Mucosa of stomach (tissue), 1 donor: Measurements from ENCODE around the gene DUOX2.

Experiments
- H3K27me3 ChIP-seq: one replicate; pipeline ENCODE4 v1.7.0; 2013; ENCODE audit warnings: mild to moderate bottlenecking, low read length; ENCODE audit not compliant: control insufficient read depth, insufficient read depth
- H3K36me3 ChIP-seq: one replicate; pipeline ENCODE4 v1.7.0; 2013; ENCODE audit warnings: low read length; ENCODE audit not compliant: control insufficient read depth, insufficient read depth
- H3K4me1 ChIP-seq: one replicate; pipeline ENCODE4 v1.7.0; 2013; ENCODE audit warnings: mild to moderate bottlenecking, low read length; ENCODE audit not compliant: control insufficient read depth, insufficient read depth
- H3K4me3 ChIP-seq: one replicate; pipeline ENCODE4 v1.7.0; 2013; ENCODE audit warnings: low read length
- H3K9ac ChIP-seq: one replicate; pipeline ENCODE4 v1.7.0; 2013; ENCODE audit warnings: mild to moderate bottlenecking, low read length, moderate library complexity
- H3K9me3 ChIP-seq: one replicate; pipeline ENCODE4 v1.7.0; 2013; ENCODE audit warnings: mild to moderate bottlenecking, low read length, moderate library complexity; ENCODE audit not compliant: control insufficient read depth
- donor health status: Pancreatic carcinoma.

The DUOX2 gene

GRCh38 chr15:45126535-45127158, 12.7 kb upstream of the DUOX2 start:
- no peaks in the 10 kb centered on the region for H3K9me3 ChIP-seq
- H3K9ac ChIP-seq, result no peak overlapping the region
- H3K36me3 ChIP-seq, result no peaks in the 10 kb centered on the region
- peaks cover 32% of the 10 kb centered on the region for H3K27me3 ChIP-seq
- H3K4me3 ChIP-seq, result no peak overlapping the region
- H3K4me1 ChIP-seq, result peaks cover 20% of the 10 kb centered on the region

DNA sequence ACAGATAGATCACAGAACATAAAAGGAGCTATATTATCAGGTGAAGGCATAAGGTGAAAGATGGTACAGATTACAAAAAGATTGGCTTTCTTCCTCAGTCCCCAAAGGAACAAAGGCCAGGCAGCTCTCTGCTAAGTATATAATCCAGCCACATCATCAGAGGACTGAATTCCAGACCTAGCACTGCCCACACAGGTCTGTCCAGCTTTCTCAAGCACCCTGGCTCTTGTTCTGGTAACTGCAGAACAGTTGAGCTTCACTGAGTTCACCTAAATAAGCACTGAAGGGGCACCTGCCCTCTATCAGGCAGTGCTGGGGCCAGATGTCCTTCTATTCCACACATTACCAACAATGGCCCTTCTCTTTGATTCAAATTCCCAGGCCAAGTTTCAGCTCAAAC, 9.4 kb upstream of the DUOX2 start:
- no peak overlapping the region for H3K4me3 ChIP-seq
- peaks cover 15% of the 10 kb centered on the region for H3K4me1 ChIP-seq
- peaks cover 10% of the 10 kb centered on the region for H3K27me3 ChIP-seq
- no peak overlapping the region for H3K9ac ChIP-seq
- no peaks in the 10 kb centered on the region for H3K9me3 ChIP-seq
- H3K36me3 ChIP-seq, result no peaks in the 10 kb centered on the region

DNA sequence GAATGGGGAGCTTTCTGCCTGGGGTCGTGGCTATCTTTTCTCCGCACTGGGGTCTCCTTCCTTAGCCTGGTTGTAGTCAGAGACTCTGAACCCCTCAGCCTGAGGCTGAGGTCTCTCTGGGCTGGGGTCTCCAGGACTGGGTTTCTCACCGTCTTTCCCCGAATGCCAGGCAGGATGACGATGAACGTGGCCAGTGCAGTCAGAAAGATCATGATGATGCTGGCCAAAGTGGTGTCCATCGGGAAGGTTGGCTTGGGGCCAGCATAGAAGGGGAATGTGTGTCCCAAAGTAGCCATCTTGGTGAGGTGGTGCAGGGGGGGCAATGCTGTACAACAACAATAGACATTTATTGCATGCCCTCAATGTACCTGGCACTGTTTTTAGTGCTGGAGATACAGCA, 8.7 kb upstream of the DUOX2 start:
- H3K9ac ChIP-seq, result no peak overlapping the region
- H3K27me3 ChIP-seq, result peaks cover 6% of the 10 kb centered on the region
- no peaks in the 10 kb centered on the region for H3K9me3 ChIP-seq
- H3K4me1 ChIP-seq, result peaks cover 16% of the 10 kb centered on the region
- H3K4me3 ChIP-seq, result no peak overlapping the region
- no peaks in the 10 kb centered on the region for H3K36me3 ChIP-seq

- peaks cover 25% of the 10 kb centered on the region for H3K4me1 ChIP-seq
- H3K4me3 ChIP-seq, result no peak overlapping the region
- no peaks in the 10 kb centered on the region for H3K9me3 ChIP-seq
- H3K9ac ChIP-seq, result no peak overlapping the region
- peaks cover 11% of the 10 kb centered on the region for H3K27me3 ChIP-seq
- H3K36me3 ChIP-seq, result no peaks in the 10 kb centered on the region
These were observed 7.9 kb upstream of the DUOX2 start for GRCh38 chr15:45121706-45122417.

- H3K9ac ChIP-seq, result no peak overlapping the region
- H3K36me3 ChIP-seq, result no peaks in the 10 kb centered on the region
- H3K9me3 ChIP-seq, result no peaks in the 10 kb centered on the region
- peaks cover 20% of the 10 kb centered on the region for H3K27me3 ChIP-seq
- H3K4me1 ChIP-seq, result peaks cover 33% of the 10 kb centered on the region
- H3K4me3 ChIP-seq, result no peak overlapping the region
These were observed 7.0 kb upstream of the DUOX2 start for GRCh38 chr15:45121020-45121419.

DNA sequence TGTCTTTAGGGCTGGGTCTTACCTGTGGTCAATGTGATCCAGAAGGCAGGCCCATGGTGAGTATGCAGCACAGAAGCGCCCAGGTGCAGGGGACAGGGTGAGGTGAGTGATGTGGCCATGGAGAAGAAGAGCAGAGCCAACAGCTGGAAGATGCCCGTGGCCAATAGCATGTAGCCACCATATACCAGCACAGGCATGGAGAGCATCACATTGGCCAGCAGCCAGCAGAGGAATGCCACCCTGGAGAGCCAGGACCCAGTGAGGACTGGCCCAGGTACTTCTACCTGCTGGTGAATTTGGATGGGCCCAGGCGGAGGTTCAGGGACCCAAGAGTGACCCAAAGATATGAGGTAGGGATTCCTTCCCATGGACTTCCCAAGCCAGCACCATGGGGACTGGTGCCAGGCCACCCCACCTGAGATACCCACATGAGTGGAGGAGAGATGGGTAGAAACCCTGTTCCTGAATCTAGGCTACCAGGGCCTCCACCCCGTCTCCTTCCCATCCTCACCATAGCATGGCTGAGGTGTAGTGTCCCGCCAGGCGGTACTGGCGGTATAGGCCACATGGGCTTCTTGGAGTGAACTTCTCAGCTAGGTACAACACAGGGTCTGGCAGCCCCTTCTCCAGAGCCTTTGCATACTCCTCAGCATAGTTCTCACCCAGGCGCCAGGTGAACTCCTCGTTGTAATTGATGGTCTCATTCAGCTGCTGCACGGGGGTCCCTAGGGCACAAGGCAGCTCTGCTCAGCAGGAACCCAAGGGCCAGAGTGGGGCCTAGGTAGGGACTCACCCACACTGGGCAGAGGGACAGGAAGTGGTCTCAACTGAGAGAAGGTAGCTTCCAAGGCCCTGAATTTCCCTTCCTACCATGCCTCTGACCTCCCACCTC, 6.4 kb upstream of the DUOX2 start:
- Histone ChIP-seq H3K27me3 (peaks cover 26% of the 10 kb centered on the region), H3K36me3 (no peaks in the 10 kb centered on the region), H3K4me3 (no peak overlapping the region), H3K4me1 (peaks cover 33% of the 10 kb centered on the region), H3K9me3 (no peaks in the 10 kb centered on the region), H3K9ac (no peak overlapping the region)

DNA sequence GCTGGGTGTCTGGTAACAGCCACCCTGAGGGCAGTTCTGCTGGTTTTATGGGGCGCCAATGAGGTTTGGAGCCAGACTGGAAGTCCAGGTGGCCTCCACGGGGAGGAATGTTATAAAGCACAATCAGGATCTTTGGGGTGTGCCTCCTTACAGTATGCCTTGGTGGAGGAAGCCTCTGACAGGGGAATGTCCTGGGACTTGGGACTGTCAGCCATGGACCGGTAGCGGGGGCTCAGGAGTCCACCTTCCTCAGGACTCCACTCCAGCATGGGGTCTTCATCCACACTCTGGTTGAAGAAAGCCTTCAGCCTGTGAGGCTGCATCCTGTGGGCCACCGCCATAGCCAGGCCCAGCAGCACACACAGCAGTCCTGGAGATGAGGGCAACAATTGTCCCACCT, 5.0 kb upstream of the DUOX2 start:
- no peak overlapping the region for H3K9ac ChIP-seq
- no peak overlapping the region for H3K4me3 ChIP-seq
- no peaks in the 10 kb centered on the region for H3K9me3 ChIP-seq
- H3K4me1 ChIP-seq, result peaks cover 41% of the 10 kb centered on the region
- H3K27me3 ChIP-seq, result peaks cover 40% of the 10 kb centered on the region
- H3K36me3 ChIP-seq, result no peaks in the 10 kb centered on the region

DNA sequence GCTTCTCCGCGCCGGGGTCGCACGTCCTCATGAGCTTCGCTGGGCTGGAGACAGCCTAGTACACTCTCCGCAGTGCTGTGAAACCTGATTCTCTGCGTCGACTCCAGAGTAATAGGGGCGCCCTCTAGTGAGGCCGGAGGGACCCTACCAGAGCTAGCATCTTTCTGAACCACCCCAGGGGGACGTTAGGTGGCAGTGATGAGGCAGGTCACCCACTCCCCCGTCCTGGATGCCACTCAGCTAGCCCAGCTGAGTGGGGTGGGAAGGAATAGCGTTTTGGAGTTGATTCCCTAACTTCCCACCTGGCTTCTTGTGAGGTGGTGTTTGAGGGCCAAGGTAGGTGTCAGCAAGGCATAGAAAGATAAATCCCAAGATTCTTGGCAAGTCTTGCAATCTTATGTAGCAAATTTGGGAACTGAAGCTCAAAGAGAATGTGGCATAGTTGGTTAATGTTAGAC, 4.2 kb upstream of the DUOX2 start:
- no peaks in the 10 kb centered on the region for H3K36me3 ChIP-seq
- H3K9ac ChIP-seq, result no peak overlapping the region
- no peaks in the 10 kb centered on the region for H3K9me3 ChIP-seq
- no peak overlapping the region for H3K4me3 ChIP-seq
- peaks cover 48% of the 10 kb centered on the region for H3K27me3 ChIP-seq
- peaks cover 50% of the 10 kb centered on the region for H3K4me1 ChIP-seq

GRCh38 chr15:45117308-45118130, 3.5 kb upstream of the DUOX2 start:
- Histone ChIP-seq H3K27me3 (peaks cover 55% of the 10 kb centered on the region), H3K9ac (no peak overlapping the region)

DNA sequence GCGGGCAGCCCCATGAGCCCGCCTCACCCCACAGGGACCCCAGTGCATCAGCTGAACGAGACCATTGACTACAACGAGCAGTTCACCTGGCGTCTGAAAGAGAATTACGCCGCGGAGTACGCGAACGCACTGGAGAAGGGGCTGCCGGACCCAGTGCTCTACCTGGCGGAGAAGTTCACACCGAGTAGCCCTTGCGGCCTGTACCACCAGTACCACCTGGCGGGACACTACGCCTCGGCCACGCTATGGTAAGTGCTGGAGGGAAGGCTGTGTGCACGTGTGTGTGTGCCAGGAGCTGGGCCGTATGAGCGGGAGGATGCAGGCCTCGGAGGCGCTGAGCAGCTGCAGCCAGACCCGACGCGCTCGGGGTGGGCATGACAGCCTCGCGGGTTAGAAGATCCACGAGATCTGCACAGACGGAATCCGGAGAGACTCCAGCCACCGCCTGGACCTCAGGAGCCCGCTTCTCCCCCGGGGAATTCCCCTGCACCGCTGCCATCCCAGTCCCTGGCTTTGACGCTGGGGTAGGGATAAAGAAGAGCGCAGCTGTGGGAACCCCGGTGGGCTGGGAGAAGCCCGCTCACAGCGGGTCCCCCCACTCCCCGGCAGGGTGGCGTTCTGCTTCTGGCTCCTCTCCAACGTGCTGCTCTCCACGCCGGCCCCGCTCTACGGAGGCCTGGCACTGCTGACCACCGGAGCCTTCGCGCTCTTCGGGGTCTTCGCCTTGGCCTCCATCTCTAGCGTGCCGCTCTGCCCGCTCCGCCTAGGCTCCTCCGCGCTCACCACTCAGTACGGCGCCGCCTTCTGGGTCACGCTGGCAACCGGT, 2.7 kb upstream of the DUOX2 start:
- peaks cover 54% of the 10 kb centered on the region for H3K4me1 ChIP-seq
- H3K4me3 ChIP-seq, result no peak overlapping the region
- H3K36me3 ChIP-seq, result no peaks in the 10 kb centered on the region
- H3K9me3 ChIP-seq, result no peaks in the 10 kb centered on the region
- H3K27me3 ChIP-seq, result peaks cover 63% of the 10 kb centered on the region
- no peak overlapping the region for H3K9ac ChIP-seq

More at GRCh38 chr15:45117308-45118130, 3.5 kb upstream of the DUOX2 start:
- H3K36me3 ChIP-seq, result no peaks in the 10 kb centered on the region
- H3K4me1 ChIP-seq, result peaks cover 54% of the 10 kb centered on the region
- H3K4me3 ChIP-seq, result no peak overlapping the region
- no peaks in the 10 kb centered on the region for H3K9me3 ChIP-seq

GRCh38 chr15:45116006-45116481, 2.1 kb upstream of the DUOX2 start:
- H3K9me3 ChIP-seq, result no peaks in the 10 kb centered on the region
- no peak overlapping the region for H3K9ac ChIP-seq
- no peaks in the 10 kb centered on the region for H3K36me3 ChIP-seq
- H3K4me3 ChIP-seq, result no peak overlapping the region
- H3K4me1 ChIP-seq, result peaks cover 50% of the 10 kb centered on the region
- peaks cover 67% of the 10 kb centered on the region for H3K27me3 ChIP-seq
